ENCODE results near the gene USP13. TPM values are rescaled to one million over a fixed set of nuclear protein-coding genes. Genes with fewer than 3 reads are reported as not detected.

The USP13 gene
- total and polyA plus RNA-seq, 12 donors, result 6.9 to 61.1 (median 35.0) TPM

- no peak overlapping the region for H3K4me3 ChIP-seq
- H3K36me3 ChIP-seq (replicated peaks in 1 of 2), result no peaks in the 10 kb centered on the region
- TF ChIP-seq CTCF (IDR thresholded peaks at IDR 0.05) (no peak), POLR2A (IDR thresholded peaks at IDR 0.05) (no peak)
- peaks cover 0 to 28% of the 10 kb centered on the region in 2 donors for H3K4me1 ChIP-seq (replicated peaks in 1 of 2)
- intact Hi-C loops (cut with DNase I), result no loop called here
- DNase-seq, result no peak
- no peaks in the 10 kb centered on the region for H3K27me3 ChIP-seq
- 61 to 83% (median 82%) methylated on average over 4 of the region's 4 CpGs for WGBS, 4 donors
- no peak overlapping the region for H3K27ac ChIP-seq
- no peaks in the 10 kb centered on the region for H3K9me3 ChIP-seq (replicated peaks in 1 of 3)
Observed at GRCh38 chr3:179687967-179688535, 35.2 kb downstream of the USP13 start.

- intact Hi-C loops (cut with DNase I), result no loop called here
- H3K36me3 ChIP-seq (replicated peaks in 1 of 2), result no peaks in the 10 kb centered on the region
- TF ChIP-seq POLR2A (IDR thresholded peaks at IDR 0.05) (no peak), CTCF (IDR thresholded peaks at IDR 0.05) (no peak)
- DNase-seq, result no peak
- H3K4me3 ChIP-seq, result no peak overlapping the region
- H3K27me3 ChIP-seq, result no peaks in the 10 kb centered on the region
- H3K27ac ChIP-seq, result no peak overlapping the region
- 86 to 92% (median 90%) methylated on average over 4 of the region's 4 CpGs for WGBS, 4 donors
- peaks cover 0 to 21% of the 10 kb centered on the region in 2 donors for H3K4me1 ChIP-seq (replicated peaks in 1 of 2)
- no peaks in the 10 kb centered on the region for H3K9me3 ChIP-seq (replicated peaks in 1 of 3)
Observed at GRCh38 chr3:179688850-179689249, 36.0 kb downstream of the USP13 start.

- Histone ChIP-seq H3K27me3 (no peaks in the 10 kb centered on the region), H3K4me3 (no peak overlapping the region), H3K36me3 (replicated peaks in 1 of 2) (no peaks in the 10 kb centered on the region), H3K27ac (no peak overlapping the region), H3K9me3 (replicated peaks in 1 of 3) (no peaks in the 10 kb centered on the region), H3K4me1 (replicated peaks in 1 of 2) (peaks cover 0 to 7% of the 10 kb centered on the region in 2 donors)
- no peak for DNase-seq
- no peak for TF ChIP-seq POLR2A (IDR thresholded peaks at IDR 0.05)
- no peak for TF ChIP-seq CTCF (IDR thresholded peaks at IDR 0.05)
- intact Hi-C loops (cut with DNase I), result no loop called here
- 85 to 97% (median 93%) methylated on average over 6 of the region's 6 CpGs for WGBS, 4 donors
Observed at GRCh38 chr3:179694731-179695130, 41.9 kb downstream of the USP13 start.

- 76 to 83% (median 81%) methylated on average over 4 of the region's 4 CpGs for WGBS, 4 donors
- DNase-seq, result no peak
- TF ChIP-seq CTCF (IDR thresholded peaks at IDR 0.05), result no peak
- intact Hi-C loops (cut with DNase I), result no loop called here
- Histone ChIP-seq H3K4me1 (replicated peaks in 1 of 2) (peaks cover 0 to 7% of the 10 kb centered on the region in 2 donors), H3K27ac (no peak overlapping the region), H3K27me3 (no peaks in the 10 kb centered on the region), H3K36me3 (replicated peaks in 1 of 2) (no peaks in the 10 kb centered on the region), H3K9me3 (replicated peaks in 1 of 3) (no peaks in the 10 kb centered on the region), H3K4me3 (no peak overlapping the region)
Observed at GRCh38 chr3:179695672-179696313, 43.0 kb downstream of the USP13 start.

Measured in adrenal gland (tissue), 12 donors.